Skeletal muscle satellite cell (primary cell): ENCODE measurements around the gene KRI1.
"Not testable (repeated sequence)": the region's sequence is repeated elsewhere in the genome, so short reads cannot be mapped to it uniquely, and the experiment has no call there.

ENCODE experiments used
- H3K27me3 ChIP-seq: 2 replicates; pipeline ENCODE4 v1.7.0; 2013; ENCODE audit warnings: low read length; ENCODE audit not compliant: control insufficient read depth, insufficient read depth
- H3K36me3 ChIP-seq: 2 replicates; pipeline ENCODE4 v1.7.0; 2013; ENCODE audit warnings: mild to moderate bottlenecking, control low read depth, low read length; ENCODE audit not compliant: insufficient read depth
- H3K4me1 ChIP-seq: 2 replicates; pipeline ENCODE4 v1.7.0; 2013; ENCODE audit warnings: low read length; ENCODE audit not compliant: control insufficient read depth, insufficient read depth
- H3K4me2 ChIP-seq: 2 replicates; pipeline ENCODE4 v1.7.0; 2013; ENCODE audit warnings: mild to moderate bottlenecking, low read length
- H3K4me3 ChIP-seq: 2 replicates; pipeline ENCODE4 v1.7.0; 2013; ENCODE audit warnings: low read length
- H3K9ac ChIP-seq: 2 replicates; pipeline ENCODE4 v1.7.0; 2013; ENCODE audit warnings: mild to moderate bottlenecking, low read depth, low read length, moderate library complexity
- H3K9me3 ChIP-seq: replicated peaks from 2 replicates; pipeline ENCODE4 v1.7.0; 2013; ENCODE audit warnings: mild to moderate bottlenecking, control low read depth, low read length

The KRI1 gene

DNA sequence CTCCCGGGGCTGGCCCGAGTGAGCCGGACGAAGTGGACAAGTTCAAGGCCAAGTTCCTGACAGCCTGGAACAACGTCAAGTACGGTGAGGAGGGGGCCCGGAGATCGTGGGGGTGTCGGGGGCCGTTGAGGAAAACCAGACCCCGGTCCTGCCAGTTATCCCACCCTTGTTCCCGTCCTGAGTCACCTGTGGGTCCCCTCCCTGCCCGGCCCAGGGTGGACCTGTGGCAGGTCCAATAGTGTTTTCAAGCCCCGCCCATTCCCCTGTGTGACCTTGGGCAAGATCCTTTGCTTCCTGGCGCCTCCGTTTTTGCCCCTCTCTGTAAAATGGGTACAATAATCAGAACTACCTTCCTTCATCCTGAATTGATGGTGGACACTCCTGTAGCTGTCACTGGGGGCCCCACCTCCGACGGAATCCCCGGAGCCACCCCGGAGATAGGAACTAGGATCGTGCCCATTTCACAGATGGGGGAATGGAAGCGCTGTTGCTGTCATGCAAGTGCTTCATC, 21.5 kb downstream of the KRI1 start:
- Histone ChIP-seq H3K27me3 (peaks cover under 1% of the 10 kb centered on the region), H3K36me3 (peaks cover 15% of the 10 kb centered on the region)

DNA sequence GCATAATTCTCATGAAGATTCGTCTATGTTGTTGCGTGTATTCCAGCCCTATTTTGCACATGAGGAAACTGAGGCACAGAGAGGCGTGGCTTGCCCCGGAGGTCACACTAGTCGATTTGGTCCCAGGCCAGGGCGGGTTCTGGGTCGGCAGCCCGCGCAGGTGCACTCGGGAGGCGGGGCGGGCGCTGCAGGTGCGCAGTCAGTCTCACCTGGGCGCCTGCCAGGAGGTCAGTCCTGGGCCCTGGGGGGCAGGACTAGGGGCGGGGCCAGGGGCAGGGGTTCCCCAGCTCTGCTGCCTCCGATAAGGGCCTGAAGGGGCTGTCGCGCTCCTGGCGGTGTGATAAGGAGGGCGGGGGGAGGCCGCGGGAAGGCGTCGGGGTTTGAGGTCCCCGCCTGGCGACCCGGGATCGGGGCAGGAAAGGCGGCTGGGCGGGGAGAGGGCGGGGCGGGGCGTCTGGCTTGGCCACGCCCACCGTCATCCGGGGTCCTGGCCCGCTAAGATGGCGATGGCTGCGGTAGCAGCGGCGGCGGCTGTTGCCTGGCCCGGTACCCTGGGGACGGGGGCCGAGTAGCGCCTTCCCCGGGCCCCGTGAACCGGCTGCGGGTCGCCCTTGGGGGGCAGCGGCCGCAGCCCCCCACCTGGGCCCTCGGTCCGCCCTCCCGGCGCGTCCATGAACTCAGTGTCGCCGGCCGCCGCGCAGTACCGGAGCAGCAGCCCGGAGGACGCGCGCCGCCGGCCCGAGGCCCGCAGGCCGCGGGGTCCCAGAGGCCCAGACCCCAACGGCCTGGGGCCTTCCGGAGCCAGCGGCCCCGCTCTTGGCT, 22.2 kb downstream of the KRI1 start, which contains the start of gene ATG4D:
Gene ATG4D (plus strand): TSS at position 485 of the 822 bp plus-strand sequence. CDS start 187 bp downstream, at position 672.
- peak within 1 kb of the TSS; percentile 98 for H3K9ac ChIP-seq
- peaks cover 3% of the 10 kb centered on the region for H3K27me3 ChIP-seq
- H3K9me3 ChIP-seq: no peaks in the 10 kb centered on the region
- peaks cover 12% of the 10 kb centered on the region for H3K4me1 ChIP-seq
- peak within 1 kb of the TSS; percentile 98 for H3K4me2 ChIP-seq
- H3K36me3 ChIP-seq: peaks cover 9% of the 10 kb centered on the region
- peak within 1 kb of the TSS; percentile 93 for H3K4me3 ChIP-seq

More for the DNA sequence above, 21.5 kb downstream of the KRI1 start:
- no peaks in the 10 kb centered on the region for H3K9me3 ChIP-seq
- H3K4me3 ChIP-seq: peak overlapping the region; percentile 93
- H3K9ac ChIP-seq: peak overlapping the region; percentile 98
- peak overlapping the region; percentile 98 for H3K4me2 ChIP-seq
- peaks cover 12% of the 10 kb centered on the region for H3K4me1 ChIP-seq

DNA sequence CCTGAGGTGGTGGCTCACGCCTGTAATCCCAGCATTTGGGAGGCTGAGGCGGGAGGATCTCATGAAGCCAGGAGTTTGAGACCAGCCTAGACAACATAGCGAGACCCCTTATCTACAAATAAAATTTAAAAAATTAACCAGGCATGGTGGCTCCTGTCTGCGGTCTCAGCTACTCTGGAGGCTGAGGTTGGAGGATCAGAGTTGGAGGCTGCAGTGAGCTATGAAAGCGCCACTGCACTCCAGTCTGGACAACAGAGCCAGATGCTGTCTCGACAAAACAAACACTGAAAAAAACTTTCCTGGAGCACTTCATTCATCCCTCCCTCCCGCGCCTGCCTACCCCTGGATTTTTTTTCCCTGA, 22.8 kb downstream of the KRI1 start:
- peaks cover 8% of the 10 kb centered on the region for H3K36me3 ChIP-seq
- peak overlapping the region; percentile 98 for H3K9ac ChIP-seq
- no peaks in the 10 kb centered on the region for H3K9me3 ChIP-seq
- H3K4me1 ChIP-seq: peaks cover 12% of the 10 kb centered on the region
- H3K4me2 ChIP-seq: peak overlapping the region; percentile 98
- H3K27me3 ChIP-seq: peaks cover 6% of the 10 kb centered on the region
- H3K4me3 ChIP-seq: peak overlapping the region; percentile 93

DNA sequence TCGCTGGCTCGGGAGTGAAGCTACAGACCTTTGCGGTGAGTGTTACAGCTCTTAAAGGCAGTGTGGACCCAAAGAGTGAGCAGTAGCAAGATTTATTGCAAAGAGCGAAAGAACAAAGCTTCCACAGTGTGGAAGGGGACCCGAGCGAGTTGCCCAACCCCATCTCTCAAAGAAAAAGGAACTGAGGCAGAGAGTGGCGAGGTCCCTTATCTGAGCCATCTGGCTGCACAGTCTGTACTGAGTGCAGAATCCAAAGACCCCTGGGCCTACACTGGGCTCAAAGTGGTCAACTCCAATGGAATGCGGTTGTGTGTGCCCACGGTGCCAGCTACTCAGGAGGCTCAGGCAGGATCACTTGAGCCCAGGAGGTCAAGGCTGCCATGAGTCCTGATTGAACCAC, 26.8 kb downstream of the KRI1 start:
- H3K9ac ChIP-seq, H3K9me3 ChIP-seq, H3K4me2 ChIP-seq, H3K36me3 ChIP-seq, H3K4me1 ChIP-seq, H3K4me3 ChIP-seq: not testable (repeated sequence)
- H3K27me3 ChIP-seq: peaks cover 26% of the 10 kb centered on the region

DNA sequence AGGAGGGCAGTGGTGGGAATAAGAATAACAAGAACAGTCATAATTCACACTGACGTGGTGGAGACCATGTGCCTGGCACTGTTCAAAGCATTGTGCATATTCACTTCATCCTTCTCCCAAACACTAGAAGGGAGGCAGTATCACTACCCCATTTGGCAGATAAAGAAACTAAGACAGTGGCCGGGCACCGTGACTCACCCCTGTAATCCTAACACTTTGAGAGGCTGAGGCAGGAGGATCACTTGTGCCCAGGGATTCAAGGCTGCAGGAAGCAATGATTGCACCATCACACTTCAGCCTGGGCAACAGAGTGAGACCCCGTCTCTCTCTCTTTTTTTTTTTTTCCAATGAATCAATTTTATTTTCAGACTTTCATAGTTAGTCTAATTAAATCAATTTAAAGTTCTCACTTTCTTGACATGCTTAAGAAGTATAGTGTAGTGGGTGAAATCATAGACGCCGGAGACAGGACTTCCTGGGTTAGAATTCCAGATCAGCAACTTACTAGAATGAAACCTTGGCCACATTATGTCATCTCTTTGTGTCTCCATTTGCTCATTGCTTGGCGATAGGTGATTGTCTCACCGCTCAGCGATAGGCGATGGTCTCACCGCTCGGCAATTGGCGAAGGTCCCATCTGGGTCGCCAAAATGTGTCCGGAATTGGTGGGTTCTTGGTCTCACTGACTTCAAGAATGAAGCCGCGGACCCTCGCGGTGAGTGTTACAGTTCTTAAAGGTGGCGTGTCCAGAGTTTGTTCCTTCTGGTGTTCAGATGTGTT, 27.4 kb downstream of the KRI1 start:
- H3K9me3 ChIP-seq: no peaks in the 10 kb centered on the region
- H3K27me3 ChIP-seq: peaks cover 26% of the 10 kb centered on the region
- H3K4me2 ChIP-seq: no peak overlapping the region
- H3K9ac ChIP-seq: no peak overlapping the region
- H3K4me1 ChIP-seq: peaks cover 5% of the 10 kb centered on the region
- H3K4me3 ChIP-seq: no peak overlapping the region
- H3K36me3 ChIP-seq: no peaks in the 10 kb centered on the region

DNA sequence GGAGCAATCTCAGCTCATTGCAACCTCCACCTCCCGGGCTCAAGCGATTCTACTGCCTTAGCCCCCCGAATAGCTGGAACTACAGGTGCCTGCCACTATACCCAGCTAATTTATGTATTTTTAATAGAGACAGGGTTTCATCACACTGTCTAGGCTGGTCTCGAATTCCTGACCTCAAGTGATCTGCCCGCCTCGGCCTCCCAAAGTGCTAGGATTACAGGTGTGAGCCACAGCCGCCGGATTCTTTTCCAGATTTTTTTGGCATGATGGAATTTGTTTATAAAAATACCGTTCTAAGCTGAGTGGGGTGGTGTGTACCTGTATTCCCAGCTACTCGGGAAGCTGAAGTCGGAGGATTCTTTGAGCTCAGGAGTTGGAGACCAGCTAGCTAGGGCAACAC, 28.1 kb downstream of the KRI1 start:
- Histone ChIP-seq H3K4me2 (no peak overlapping the region), H3K9ac (no peak overlapping the region), H3K36me3 (no peaks in the 10 kb centered on the region), H3K27me3 (peaks cover 26% of the 10 kb centered on the region), H3K9me3 (no peaks in the 10 kb centered on the region), H3K4me1 (peaks cover 5% of the 10 kb centered on the region), H3K4me3 (no peak overlapping the region)

DNA sequence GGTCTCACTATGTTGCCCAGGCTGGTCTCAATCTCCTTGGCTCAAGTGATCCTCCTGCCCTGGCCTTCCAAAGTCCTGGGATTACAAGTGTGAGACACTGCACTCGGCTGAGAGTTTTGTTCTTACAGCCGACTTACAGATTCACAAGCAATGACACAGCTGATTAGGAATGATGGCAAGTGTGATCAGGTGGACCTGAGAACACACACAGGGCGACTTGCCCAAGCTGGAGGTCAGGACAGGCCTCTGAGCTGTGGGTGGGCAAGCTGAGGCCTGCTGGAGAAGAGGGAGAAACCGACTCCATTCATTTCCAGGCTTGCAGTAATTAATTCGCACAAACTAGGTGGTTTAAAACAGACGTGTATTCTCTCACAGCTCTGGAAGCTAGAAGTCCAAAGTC, 30.2 kb downstream of the KRI1 start:
- Histone ChIP-seq H3K4me3 (no peak overlapping the region), H3K4me1 (peaks cover 5% of the 10 kb centered on the region), H3K4me2 (no peak overlapping the region), H3K27me3 (peaks cover 26% of the 10 kb centered on the region), H3K36me3 (no peaks in the 10 kb centered on the region), H3K9me3 (no peaks in the 10 kb centered on the region), H3K9ac (no peak overlapping the region)

DNA sequence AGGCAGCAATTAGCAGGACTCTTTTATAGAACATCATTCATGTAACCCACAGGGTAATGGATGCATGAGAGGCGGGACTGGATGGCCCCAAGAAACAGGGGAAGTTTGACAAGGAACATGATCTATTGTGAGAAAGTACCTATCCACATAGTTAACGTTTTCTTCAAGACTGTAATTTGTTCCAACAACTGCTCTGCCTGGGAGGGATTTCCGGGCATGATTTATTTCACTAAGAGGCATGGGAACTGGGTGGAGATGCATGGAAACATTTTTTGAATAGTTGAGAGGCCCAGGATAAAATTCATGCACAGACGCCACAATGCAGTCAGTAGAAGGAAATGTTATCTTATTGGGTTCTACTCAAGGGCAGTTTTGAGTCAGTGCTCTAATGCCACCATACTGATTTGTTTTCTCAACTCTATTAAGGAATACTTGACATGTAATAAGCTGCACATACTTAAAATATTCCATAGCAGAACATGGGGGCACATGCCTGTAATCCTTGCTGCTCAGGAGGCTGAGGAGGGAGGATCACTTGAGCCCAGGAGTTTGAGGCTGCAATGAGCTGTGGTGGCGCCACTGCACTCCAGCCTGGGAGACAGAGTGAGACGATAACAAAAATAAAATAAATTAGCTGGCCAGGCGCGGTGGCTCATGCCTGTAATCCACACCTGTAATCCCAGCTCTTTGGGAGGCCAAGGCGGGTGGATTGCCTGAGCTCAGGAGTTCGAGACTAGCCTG, 32.0 kb downstream of the KRI1 start:
- Histone ChIP-seq H3K4me1 (peaks cover 5% of the 10 kb centered on the region), H3K9me3 (no peaks in the 10 kb centered on the region), H3K9ac (peak overlapping the region; percentile 18), H3K4me3 (no peak overlapping the region), H3K36me3 (no peaks in the 10 kb centered on the region), H3K27me3 (peaks cover 22% of the 10 kb centered on the region), H3K4me2 (no peak overlapping the region)

DNA sequence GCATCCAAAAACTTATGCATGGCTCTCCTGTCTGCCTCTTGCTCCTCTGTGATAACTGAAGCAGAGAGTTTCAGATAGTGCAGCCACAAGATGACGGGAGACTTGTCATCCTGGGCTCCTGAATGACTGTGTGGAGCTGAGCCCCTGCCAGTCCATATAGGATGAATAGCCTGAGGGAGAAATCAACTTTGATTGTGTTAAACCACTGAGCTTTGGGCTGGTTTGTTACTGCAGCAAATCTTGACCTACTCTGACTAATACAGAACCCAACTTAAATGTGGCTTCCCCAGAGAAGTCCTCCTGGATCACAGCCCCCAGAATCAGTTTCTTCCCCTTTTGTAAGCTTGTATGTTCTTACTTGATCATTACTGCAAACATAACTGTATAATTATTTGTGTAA, 33.4 kb downstream of the KRI1 start:
- no peak overlapping the region for H3K9ac ChIP-seq

DNA sequence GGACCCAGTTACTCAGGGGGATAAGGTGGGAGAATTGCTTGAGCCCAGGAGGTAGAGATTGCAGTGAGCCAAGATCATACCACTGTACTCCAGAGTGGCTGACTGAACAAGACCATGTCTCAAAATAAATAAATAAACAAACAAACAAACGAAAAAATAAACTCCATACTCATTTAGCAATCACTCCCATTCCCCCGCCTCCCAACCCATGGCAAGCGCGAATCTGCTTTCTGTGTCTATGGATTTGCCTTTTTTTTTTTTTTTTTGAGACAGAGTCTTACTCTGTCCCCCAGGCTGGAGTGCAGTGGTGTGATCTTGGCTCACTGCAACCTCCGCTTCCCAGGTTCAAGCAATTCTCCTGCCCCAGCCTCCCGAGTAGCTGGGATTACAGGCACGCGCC, 38.9 kb downstream of the KRI1 start:
- H3K9ac ChIP-seq, H3K9me3 ChIP-seq, H3K4me3 ChIP-seq, H3K4me2 ChIP-seq, H3K36me3 ChIP-seq, H3K4me1 ChIP-seq: not testable (repeated sequence)
- peaks cover 18% of the 10 kb centered on the region for H3K27me3 ChIP-seq

More for the DNA sequence above, 33.4 kb downstream of the KRI1 start:
- Histone ChIP-seq H3K4me1 (peaks cover 5% of the 10 kb centered on the region), H3K27me3 (peaks cover 14% of the 10 kb centered on the region), H3K4me3 (no peak overlapping the region), H3K9me3 (no peaks in the 10 kb centered on the region), H3K4me2 (no peak overlapping the region), H3K36me3 (no peaks in the 10 kb centered on the region)

DNA sequence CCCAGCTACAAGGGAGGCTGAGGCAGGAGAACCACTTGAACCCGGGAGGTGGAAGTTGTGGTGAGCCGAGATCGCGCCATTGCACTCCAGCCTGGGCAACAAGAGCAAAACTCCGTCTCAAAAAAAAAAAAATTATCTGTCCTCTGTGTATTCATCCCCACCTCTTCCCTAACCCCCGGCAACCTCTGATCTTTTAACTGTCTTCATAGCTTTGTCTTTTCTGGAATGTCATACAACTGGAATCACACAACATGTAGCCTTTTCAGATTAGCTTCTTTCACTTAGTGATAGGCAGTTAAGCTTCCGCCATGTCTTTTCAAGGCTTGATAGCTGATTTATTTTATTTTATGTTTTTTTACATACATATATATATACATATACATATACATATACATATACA, 40.2 kb downstream of the KRI1 start:
- H3K4me1 ChIP-seq: no peaks in the 10 kb centered on the region
- no peaks in the 10 kb centered on the region for H3K36me3 ChIP-seq
- no peak overlapping the region for H3K9ac ChIP-seq
- H3K27me3 ChIP-seq: peaks cover 21% of the 10 kb centered on the region
- no peak overlapping the region for H3K4me2 ChIP-seq
- H3K9me3 ChIP-seq: no peaks in the 10 kb centered on the region
- no peak overlapping the region for H3K4me3 ChIP-seq
